Left lung (tissue), 10 donors: Measurements from ENCODE around the gene SELENOS. TPM values are rescaled to one million over a fixed set of nuclear protein-coding genes. Genes with fewer than 3 reads are reported as not detected.

Experiments used
- ATAC-seq: fragments of 200-7000 bp; cut with Tn5 transposase; one replicate; pipeline ENCODE4 v1.9.1; 2020; ENCODE audit warnings: moderate library complexity
- DNase-seq, 4 donors: peaks; one replicate each; pipeline ENCODE4 v3.0.0-alpha.2; 2013 to 2020
- H3K27ac ChIP-seq, 2 donors: fragments of 200-600 bp; sonication (generic) in 1 of 2; one replicate each; pipeline versions ENCODE4 v1.5.0 to v1.8.0; 2020 to 2021
- H3K27me3 ChIP-seq, 2 donors: fragments of 200-600 bp; sonication (generic) in 1 of 2; one replicate each; pipeline versions ENCODE4 v1.5.0 to v1.8.0; 2020 to 2021
- H3K36me3 ChIP-seq, 2 donors: fragments of 200-600 bp; sonication (generic) in 1 of 2; one replicate each; pipeline versions ENCODE4 v1.5.0 to v1.8.0; 2020 to 2021
- H3K4me1 ChIP-seq, 2 donors: fragments of 200-600 bp; one replicate each; pipeline ENCODE4 v1.8.0; 2021
- H3K4me3 ChIP-seq, 2 donors: fragments of 200-600 bp; sonication (generic) in 1 of 2; one replicate each; pipeline versions ENCODE4 v1.5.0 to v1.8.0; 2020 to 2021; ENCODE audit warnings: mild to moderate bottlenecking in 1 of 2
- H3K9me3 ChIP-seq, 2 donors: fragments of 200-600 bp; sonication (generic) in 1 of 2; one replicate each; pipeline versions ENCODE4 v1.5.0 to v1.8.0; 2020 to 2021
- intact Hi-C, 2 donors: fragments of 100-400 bp; cut with DNase I; formaldehyde crosslinking; loops; one replicate each; pipeline versions ENCODE4 v1.11.2 to v1.14.2; 2022
- polyA plus RNA-seq, 6 donors: library from polyadenylated mRNA; unstranded; fragments of 120-200 nt; gene quantifications; one replicate each; pipeline ENCODE4 v1.2.1, GENCODE V29; 2013; ENCODE audit not compliant: insufficient read length in 6 of 6
- total RNA-seq, 2 donors: library from RNA; stranded (reverse); fragmentation: NEBNext Ultra II Directional; extraction: Animal tissue kit (Norgen Biotek cat#: 25700); gene quantifications; one replicate each; pipeline ENCODE4 v1.2.1, GENCODE V29; 2021
- TF ChIP-seq, protein P1 (sequence below), 2 donors: fragments of 200-600 bp; sonication (generic) in 1 of 2; IDR thresholded peaks; one replicate each; pipeline versions ENCODE4 v1.5.0 to v1.8.0; 2021; ENCODE audit warnings: antibody characterized with exemption in 2 of 2
- donor health status: DM: no; HTN: yes; CAD: no.
- donor health status: DM: no; HTN: no; CAD: no.

Gene SELENOS
- total and polyA plus RNA-seq, 8 donors, result 43.7 to 78.7 (median 49.0) TPM

DNA sequence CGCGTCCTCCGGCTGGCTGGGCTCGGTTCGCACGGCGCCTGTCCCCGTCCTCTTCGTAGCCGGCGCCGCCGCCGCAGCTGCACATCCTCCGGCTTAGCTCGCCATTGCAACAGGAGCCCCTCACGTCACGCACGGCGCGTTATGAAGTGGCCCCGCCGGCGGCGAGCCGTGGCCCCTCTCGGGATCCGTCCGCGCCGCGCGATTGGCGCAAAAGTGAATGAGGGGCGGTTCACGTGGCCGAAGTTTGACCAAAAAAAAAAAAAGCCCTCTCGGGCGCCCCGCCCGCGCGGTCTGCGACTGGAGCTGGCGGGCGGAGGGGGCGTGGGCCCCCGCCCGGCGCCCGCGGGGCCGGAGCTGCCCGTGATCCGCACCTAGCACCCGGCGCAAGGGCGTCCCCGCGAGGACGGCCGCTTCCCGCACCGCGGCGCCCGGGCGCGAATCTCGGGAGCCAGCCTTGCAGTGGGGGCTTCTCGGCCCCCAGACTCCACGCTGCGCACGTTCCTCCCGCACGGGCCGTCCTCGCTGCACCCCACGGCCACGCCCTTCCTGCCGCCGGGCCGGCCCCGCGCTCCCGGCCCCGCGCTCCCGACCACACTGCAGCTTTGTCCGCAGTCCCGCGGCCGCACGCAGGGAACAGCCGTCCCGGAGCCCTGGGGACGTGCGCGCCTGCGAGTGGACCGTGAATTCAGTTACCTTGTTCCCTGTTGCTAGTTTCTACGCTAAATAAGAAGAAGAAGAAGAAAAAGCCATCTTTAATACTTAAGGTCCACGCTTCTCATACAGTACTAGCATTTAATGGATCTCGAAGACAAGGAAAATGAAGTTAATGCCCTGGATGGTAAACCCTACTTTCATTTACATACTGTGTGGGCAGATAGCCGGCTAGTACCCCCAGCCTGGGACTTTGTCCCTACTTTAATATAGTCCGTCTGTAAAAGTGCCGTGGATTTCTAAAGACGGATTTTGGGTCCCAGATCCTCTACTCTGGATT is 25.2 kb downstream of the SELENOS start, which contains the start of gene CHSY1:
Gene CHSY1, minus strand, starts transcription at position 219 of the 991 bp plus-strand sequence. CDS start 592 bp downstream, outside the sequence.
- TF ChIP-seq, protein P1, sequence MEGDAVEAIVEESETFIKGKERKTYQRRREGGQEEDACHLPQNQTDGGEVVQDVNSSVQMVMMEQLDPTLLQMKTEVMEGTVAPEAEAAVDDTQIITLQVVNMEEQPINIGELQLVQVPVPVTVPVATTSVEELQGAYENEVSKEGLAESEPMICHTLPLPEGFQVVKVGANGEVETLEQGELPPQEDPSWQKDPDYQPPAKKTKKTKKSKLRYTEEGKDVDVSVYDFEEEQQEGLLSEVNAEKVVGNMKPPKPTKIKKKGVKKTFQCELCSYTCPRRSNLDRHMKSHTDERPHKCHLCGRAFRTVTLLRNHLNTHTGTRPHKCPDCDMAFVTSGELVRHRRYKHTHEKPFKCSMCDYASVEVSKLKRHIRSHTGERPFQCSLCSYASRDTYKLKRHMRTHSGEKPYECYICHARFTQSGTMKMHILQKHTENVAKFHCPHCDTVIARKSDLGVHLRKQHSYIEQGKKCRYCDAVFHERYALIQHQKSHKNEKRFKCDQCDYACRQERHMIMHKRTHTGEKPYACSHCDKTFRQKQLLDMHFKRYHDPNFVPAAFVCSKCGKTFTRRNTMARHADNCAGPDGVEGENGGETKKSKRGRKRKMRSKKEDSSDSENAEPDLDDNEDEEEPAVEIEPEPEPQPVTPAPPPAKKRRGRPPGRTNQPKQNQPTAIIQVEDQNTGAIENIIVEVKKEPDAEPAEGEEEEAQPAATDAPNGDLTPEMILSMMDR (IDR thresholded peaks at IDR 0.05), result no peak
- peak within 1 kb of the TSS; percentile 61 to 89 for H3K4me3 ChIP-seq
- H3K27ac ChIP-seq, result peak within 1 kb of the TSS; percentile 84 to 92
- intact Hi-C loops, result loop anchor here in 1 of 2 donors (10.0 kb wide), 2 partner anchors 167 to 237 kb away; no protein-coding TSS in a partner anchor
- no peaks in the 10 kb centered on the region for H3K27me3 ChIP-seq
- DNase-seq (peak; percentile 93 to 96 (median 95)), ATAC-seq (peak; percentile 83)
- no peaks in the 10 kb centered on the region for H3K9me3 ChIP-seq
- H3K36me3 ChIP-seq, result no peaks in the 10 kb centered on the region
- peaks cover 14 to 54% of the 10 kb centered on the region in 2 donors for H3K4me1 ChIP-seq

DNA sequence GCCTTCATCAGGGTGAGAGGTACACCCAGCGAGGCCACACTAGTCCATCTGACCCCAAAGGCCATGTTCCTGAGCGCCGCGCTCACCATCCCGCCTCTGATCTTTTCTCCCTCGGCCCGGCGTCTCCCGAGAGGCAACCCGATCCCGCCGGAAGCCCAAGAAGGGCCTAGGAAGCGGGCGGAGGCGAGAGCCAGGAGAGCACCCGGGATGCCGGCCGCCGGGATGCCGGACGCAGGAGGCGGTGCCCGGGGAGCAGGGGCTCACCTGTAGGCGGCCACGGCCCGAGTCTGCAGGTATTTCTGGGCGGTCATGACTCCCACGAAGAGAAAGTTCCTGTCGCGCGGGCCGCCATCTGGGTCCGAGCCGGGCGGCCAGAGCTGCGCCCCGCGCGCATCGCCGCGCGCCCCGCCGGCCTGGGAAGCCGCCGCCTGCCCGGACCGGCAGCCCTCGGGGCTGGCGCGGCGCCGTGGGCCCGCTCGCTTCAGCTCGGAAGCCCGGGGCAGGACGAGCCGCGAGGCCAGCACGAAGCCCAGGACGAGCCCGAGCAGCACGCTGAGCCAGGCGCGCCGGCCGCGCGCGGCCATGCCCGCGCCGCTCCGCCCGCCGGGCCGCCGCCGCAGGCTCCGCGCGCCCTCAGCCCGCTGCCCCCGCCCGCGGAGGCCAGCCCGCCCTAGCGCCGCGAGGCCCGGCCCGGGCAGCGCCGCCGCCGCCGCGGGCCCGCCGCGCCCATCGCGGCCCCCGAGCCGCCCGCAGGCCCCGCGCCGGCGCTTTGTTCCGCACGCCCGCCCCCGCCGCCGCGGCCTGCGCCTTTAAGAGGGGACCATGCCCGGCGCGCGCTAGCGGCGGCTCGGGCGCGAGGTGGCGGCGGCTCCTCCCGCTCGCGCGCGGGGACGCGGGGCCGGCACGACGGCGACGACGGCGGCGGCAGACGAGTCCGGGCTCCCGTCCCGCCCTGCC is 26.1 kb downstream of the SELENOS start:
- Histone ChIP-seq H3K27me3 (no peaks in the 10 kb centered on the region), H3K4me1 (peaks cover 19 to 64% of the 10 kb centered on the region in 2 donors), H3K4me3 (peak overlapping the region; percentile 61 to 89), H3K36me3 (no peaks in the 10 kb centered on the region), H3K9me3 (no peaks in the 10 kb centered on the region), H3K27ac (peak overlapping the region; percentile 84 to 92)
- intact Hi-C loops, result loop anchor here in 1 of 2 donors (10.0 kb wide), 2 partner anchors 166 to 236 kb away; no protein-coding TSS in a partner anchor
- DNase-seq (peak in 1 of 4 donors; percentile 87), ATAC-seq (peak; percentile 45)
- TF ChIP-seq, protein P1 (IDR thresholded peaks at IDR 0.05), result no peak

DNA sequence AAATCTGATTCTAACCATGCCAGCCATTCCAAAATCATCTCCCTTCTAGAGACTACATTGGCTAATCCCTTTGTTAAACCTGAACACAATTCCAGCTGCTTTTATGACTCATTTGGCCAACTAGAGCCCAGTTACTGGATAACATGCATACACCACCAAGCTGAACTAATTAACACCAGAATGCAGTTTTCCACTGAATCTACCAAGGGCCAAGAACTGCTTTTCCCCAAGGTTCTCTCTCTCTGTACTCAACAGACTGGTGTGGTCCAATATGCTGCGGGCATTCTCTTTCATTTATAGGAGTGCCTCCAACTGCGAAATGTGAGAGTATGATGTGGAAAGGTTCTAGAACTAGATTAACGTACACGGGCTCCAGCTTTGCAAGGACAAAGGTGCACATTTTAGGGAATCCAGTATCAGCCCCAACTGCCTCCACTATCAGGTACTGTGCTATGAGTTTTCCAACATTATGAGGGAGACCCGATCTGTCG is 26.9 kb downstream of the SELENOS start:
- H3K36me3 ChIP-seq, result no peaks in the 10 kb centered on the region
- TF ChIP-seq, protein P1 (IDR thresholded peaks at IDR 0.05), result no peak
- H3K4me1 ChIP-seq, result peaks cover 26 to 71% of the 10 kb centered on the region in 2 donors
- H3K27me3 ChIP-seq, result no peaks in the 10 kb centered on the region
- DNase-seq (no peak), ATAC-seq (no peak)
- intact Hi-C loops, result loop anchor here in 1 of 2 donors (10.0 kb wide), 2 partner anchors 166 to 236 kb away; no protein-coding TSS in a partner anchor
- peak overlapping the region; percentile 75 to 84 for H3K27ac ChIP-seq
- H3K4me3 ChIP-seq, result peak overlapping the region; percentile 61 to 89
- H3K9me3 ChIP-seq, result no peaks in the 10 kb centered on the region

DNA sequence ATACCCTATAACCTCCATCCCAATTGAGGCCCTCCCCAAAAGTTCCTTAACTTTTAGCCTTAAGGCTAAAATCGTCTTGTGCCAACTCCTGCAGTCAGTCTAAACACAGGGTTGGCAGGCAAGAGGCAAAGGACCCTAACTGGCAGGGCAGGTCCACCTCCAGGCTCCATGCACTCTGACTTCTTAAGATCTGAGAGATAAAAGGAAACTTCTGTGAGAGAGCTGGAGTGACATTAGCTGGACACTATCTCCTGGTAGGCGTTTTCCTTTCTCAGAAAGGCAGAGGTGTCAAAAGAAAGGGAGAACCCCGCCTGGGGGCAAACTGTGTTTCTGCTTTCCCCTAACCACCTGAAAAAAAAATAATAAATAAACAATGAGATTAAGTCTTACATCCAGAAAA is 29.0 kb downstream of the SELENOS start:
- Histone ChIP-seq H3K4me3 (no peak overlapping the region), H3K27me3 (no peaks in the 10 kb centered on the region), H3K27ac (peak overlapping the region in 1 of 2 donors; percentile 20), H3K36me3 (no peaks in the 10 kb centered on the region), H3K4me1 (peaks cover 46 to 85% of the 10 kb centered on the region in 2 donors), H3K9me3 (no peaks in the 10 kb centered on the region)
- DNase-seq (no peak), ATAC-seq (no peak)
- intact Hi-C loops, result loop anchor here in 1 of 2 donors (10.0 kb wide), 1 partner anchor 53 kb away; no protein-coding TSS in a partner anchor
- TF ChIP-seq, protein P1 (IDR thresholded peaks at IDR 0.05), result no peak
